Activated CD8-positive, alpha-beta memory T cell treated with anti-CD3 and anti-CD28 coated beads, Interleukin-2, amount 50 U/mL, for 24 hours (primary cell): Measurements from ENCODE around the gene DDO.

Experiments
- DNase-seq: peaks from one replicate; pipeline ENCODE4 v3.0.0-alpha.2; 2020; ENCODE audit errors: extremely low read depth

The DDO gene

GRCh38 chr6:110345025-110345424 lies 70.3 kb downstream of the DDO start:
- no peak for DNase-seq

- no peak for DNase-seq
Measured at GRCh38 chr6:110342759-110343158, 72.6 kb downstream of the DDO start.
